Stimulated activated CD8-positive, alpha-beta memory T cell treated with anti-CD3 and anti-CD28 coated beads, Interleukin-15, amount 100 ng/mL, for 1 hour (primary cell): Measurements from ENCODE around the gene ZBTB47.

Experiments
- DNase-seq: peaks from one replicate; pipeline ENCODE4 v3.0.0-alpha.2; 2020; ENCODE audit warnings: low read depth

ZBTB47 gene

DNA sequence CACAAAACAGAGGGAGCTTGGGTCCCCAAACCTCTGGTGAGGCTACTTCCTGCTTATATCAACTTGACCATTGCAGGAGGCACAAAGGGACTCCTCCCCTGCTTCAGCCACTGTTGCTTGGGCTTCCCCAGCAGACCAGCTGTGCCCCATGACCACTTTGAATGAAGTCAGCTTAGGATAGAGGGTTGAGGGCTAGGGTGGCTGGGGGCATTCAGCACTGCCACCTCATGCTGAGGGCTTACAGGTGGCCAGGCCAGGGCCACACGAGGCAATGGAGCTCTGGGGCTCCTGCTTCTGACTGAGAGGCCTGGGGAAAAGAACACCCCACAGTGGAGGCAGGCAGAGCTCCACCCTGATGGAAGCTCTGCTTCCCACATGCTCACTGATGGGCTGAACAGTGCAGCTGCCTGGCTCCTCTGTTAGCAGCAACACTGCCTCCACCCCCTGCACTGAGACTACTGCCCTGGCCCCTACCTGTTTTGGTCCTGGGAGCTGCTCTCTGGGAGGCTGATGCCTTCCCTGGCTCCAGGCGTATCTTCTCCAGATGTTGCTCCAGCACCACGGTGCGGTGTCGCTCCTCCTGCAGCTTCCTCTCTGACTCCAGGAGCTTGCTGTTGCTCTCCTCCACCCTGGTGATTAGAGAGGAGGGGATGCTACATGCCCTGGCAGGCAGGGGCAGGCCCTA, 59.3 kb downstream of the ZBTB47 start:
- DNase-seq: no peak

DNA sequence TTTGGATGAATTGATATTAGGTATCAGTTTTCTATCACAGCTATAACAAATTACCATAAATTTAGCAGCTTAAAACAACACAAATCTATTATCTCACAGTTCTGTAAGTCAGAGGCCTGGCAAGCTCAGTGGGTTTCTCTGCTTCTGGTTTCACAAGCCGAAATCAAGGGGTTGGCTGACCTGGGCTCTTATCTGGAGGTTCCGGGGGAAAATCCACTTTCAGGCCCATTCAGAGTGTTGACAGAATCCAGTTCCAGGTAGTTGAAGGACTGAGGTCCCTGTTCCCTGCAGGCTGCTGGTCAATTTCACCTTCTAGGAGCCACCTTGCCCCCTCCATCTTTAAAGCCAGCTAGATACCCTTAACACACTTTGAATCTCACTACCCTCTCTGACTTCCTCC, 60.2 kb downstream of the ZBTB47 start:
- no peak for DNase-seq

DNA sequence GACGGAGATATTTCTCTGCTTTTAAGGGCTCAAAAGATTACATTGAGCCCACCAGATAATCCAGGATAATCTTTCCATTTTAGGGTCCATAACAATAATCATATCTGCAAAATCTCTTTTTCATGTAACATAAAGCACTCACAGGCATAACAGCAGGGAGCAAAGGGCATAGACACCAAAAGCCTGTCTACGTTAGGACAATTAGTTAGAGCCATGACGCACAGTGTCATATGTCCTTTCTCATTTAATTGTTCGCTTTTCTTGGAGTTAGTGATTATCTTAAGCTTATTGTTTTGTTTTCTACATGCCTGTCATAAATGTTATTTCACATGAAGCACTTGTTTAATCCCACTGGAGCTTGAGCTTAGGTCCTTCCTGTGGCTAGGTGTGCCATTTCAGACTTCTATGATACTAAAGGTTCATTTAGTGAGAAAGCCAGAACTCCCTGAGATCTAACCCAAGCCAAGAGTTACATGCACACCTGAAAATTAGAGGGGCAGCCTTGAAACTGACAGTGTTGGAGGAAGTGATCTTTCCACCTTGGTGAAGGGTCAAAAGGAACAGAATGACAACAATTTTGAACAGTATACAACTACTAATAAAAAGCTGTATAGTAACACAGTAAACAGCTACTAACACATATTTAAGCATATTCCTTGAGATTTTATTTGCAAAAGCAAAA, 60.8 kb downstream of the ZBTB47 start:
- no peak for DNase-seq
